Transverse colon (tissue), 4 donors: ENCODE measurements around the gene ANKS1B.

Experiments
- CTCF ChIP-seq, 5 experiments: fragments of 200-600 bp in 3 of 5; fragments of 450-650 bp in 2 of 5; sonication (generic) in 3 of 5; IDR thresholded peaks; 1 replicate in 2 of 5; 2 replicates in 3 of 5; pipeline ENCODE4 v1.5.1; 2016 to 2017; ENCODE audit warnings: antibody characterized with exemption in 5 of 5, inconsistent platforms in 3 of 5, mild to moderate bottlenecking in 2 of 5, moderate library complexity in 1 of 5
- POLR2A ChIP-seq: fragments of 450-650 bp; IDR thresholded peaks from one replicate; pipeline ENCODE4 v1.6.1; 2016; ENCODE audit warnings: antibody characterized with exemption, mild to moderate bottlenecking, moderate library complexity
- POLR2AphosphoS5 ChIP-seq, 3 donors: sonication (generic); formaldehyde crosslinking; IDR thresholded peaks; one replicate each; pipeline ENCODE4 v1.6.1; 2016; ENCODE audit warnings: antibody characterized with exemption in 3 of 3

DNA sequence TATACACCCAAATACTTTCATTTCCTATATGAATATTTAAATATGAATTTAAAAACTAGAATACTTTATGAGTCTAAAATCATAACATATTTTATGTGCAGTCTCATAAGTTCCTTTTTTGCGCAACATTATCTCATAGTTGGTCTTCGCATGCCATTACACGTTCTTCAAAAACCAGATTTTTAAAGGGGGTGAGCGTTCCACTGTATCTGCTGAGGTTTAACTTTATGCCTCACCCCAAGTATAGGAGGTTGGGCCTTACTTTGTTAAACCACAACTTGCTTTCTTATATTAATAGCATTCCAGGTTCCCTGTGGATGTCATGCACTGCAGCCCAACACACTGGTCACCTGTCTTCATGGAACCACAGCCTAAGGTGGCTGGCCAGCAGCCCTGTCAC is 1221.1 kb downstream of the ANKS1B start:
- TF ChIP-seq CTCF (IDR thresholded peaks at IDR 0.05) (no peak), POLR2AphosphoS5 (IDR thresholded peaks at IDR 0.05) (no peak), POLR2A (no peak)
